ENCODE measurements around the gene ESRRA. TPM values are rescaled to one million over a fixed set of nuclear protein-coding genes. Genes with fewer than 3 reads are reported as not detected.

ESRRA gene
- total and polyA plus RNA-seq, 2 of the 4 experiments (the other 2 are of a cell fraction): 10.2 to 15.0 TPM

DNA sequence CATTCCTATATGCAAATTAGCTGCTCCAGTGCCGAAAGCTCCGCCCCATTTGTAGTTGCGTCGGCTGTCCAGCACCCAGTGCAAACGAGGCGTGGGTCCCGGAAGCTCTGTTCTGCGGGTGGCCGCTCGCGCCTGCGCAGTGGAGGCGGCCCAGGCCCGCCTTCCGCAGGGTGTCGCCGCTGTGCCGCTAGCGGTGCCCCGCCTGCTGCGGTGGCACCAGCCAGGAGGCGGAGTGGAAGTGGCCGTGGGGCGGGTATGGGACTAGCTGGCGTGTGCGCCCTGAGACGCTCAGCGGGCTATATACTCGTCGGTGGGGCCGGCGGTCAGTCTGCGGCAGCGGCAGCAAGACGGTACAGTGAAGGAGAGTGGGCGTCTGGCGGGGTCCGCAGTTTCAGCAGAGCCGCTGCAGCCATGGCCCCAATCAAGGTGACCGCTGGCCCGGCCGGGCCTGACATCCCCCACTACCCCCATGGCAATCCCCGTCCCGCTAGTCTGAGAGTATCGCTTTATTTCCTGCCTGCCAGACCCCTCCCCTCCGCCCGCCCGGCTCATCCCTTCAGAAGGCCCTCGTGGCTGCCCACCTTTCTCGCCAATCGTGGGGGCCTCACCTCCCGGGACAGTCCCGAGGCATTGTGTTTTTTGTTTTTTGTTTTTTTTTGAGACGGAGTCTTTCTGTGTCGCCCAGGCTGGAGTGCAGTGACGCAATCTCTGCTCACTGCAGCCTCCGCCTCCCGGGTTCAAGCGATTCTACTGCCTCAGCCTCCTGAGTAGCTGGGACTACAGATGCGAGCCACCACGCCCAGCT, 12.8 kb downstream of the ESRRA start, which contains the start of gene PRDX5:
TSS of gene PRDX5 (plus strand) at position 161 of the 805 bp plus-strand sequence. CDS start at position 256, 95 bp downstream.
- Histone ChIP-seq H2AK9ac (replicated peaks; ENCODE audit: low read depth, low read length, poor library complexity) (peak within 1 kb of the TSS; percentile 98), H2BK20ac (ENCODE audit: low read depth, low read length) (peak within 1 kb of the TSS; percentile 69), H3K4ac (ENCODE audit: low read depth, low read length) (peak within 1 kb of the TSS; percentile 98), H4K8ac (ENCODE audit: low read depth in 2 of 2, low read length in 2 of 2) (peak within 1 kb of the TSS; percentile 91 to 99), H3K18ac (ENCODE audit: low read depth, low read length) (peak within 1 kb of the TSS; percentile 42), H2BK5ac (ENCODE audit: low read depth, low read length, poor library complexity, severe bottlenecking) (peak within 1 kb of the TSS; percentile 89), H3K14ac (replicated peaks; ENCODE audit: low read depth, low read length) (peak within 1 kb of the TSS; percentile 95), H3K9ac (ENCODE audit: low read depth, low read length) (peak within 1 kb of the TSS; percentile 91), H3K4me2 (ENCODE audit: low read depth, low read length) (peak within 1 kb of the TSS; percentile 95), H2AFZ (replicated peaks; ENCODE audit: low read length, poor library complexity) (peak within 1 kb of the TSS; percentile 85), H3K79me1 (ENCODE audit: low read depth in 1 of 2, low read length in 2 of 2) (peaks cover 7 to 34% of the 10 kb centered on the region in 2 experiments), H3K27me3 (ENCODE audit: control insufficient read depth, insufficient read depth, low read length) (no peaks in the 10 kb centered on the region), H3K27ac (ENCODE audit: insufficient read depth, low read length) (peak within 1 kb of the TSS; percentile 79), H3K36me3 (ENCODE audit: control insufficient read depth, insufficient read depth, low read length) (peaks cover 31% of the 10 kb centered on the region), H3K4me1 (ENCODE audit: control insufficient read depth, insufficient read depth, low read length) (peaks cover 6% of the 10 kb centered on the region), H4K20me1 (ENCODE audit: insufficient read depth, low read length) (no peaks in the 10 kb centered on the region; the same call in 1 of the 2 replicates), H4K91ac (ENCODE audit: insufficient read depth, low read depth, low read length) (peak within 1 kb of the TSS; percentile 94), H3K56ac (ENCODE audit: extremely low read depth, insufficient read depth, low read length) (peak within 1 kb of the TSS; percentile 93), H2BK120ac (ENCODE audit: low read depth, low read length) (peak within 1 kb of the TSS; percentile 76), H3K9me1 (ENCODE audit: insufficient read depth, low read length) (peaks cover 14% of the 10 kb centered on the region), H4K5ac (ENCODE audit: low read depth, low read length) (peak within 1 kb of the TSS; percentile 80), H3K9me3 (ENCODE audit: control insufficient read depth, insufficient read depth, low read length) (no peaks in the 10 kb centered on the region), H3K23ac (ENCODE audit: low read depth, low read length) (peak within 1 kb of the TSS; percentile 92), H3K4me3 (ENCODE audit: insufficient read depth, low read depth, low read length) (peak within 1 kb of the TSS; percentile 67), H2AK5ac (ENCODE audit: low read depth, low read length) (peak within 1 kb of the TSS; percentile 96), H2BK15ac (ENCODE audit: low read depth, low read length) (peak within 1 kb of the TSS; percentile 76; the same call in 1 of the 3 replicates)
- CTCF ChIA-PET: interaction anchor here (0.5 to 2.3 kb wide), 7 partner anchors 14 to 47 kb away, joined by 3 to 27 read pairs (median 6); no protein-coding TSS in a partner anchor
- no TSS peak for BruUV-seq (replicated peaks)
- ATAC-seq (ENCODE audit: low read depth) (peak; percentile 92), DNase-seq (peak; percentile 94)
- in situ Hi-C loops (cut with MboI; ENCODE audit: low sequenced_read_pairs) (no loop called here), dilution Hi-C loops (cut with HindIII; ENCODE audit: low sequenced_read_pairs, unreplicated experiment) (no loop called here), intact Hi-C loops (cut with micrococcal nuclease) (loop anchor here (1.0 kb wide), 1 partner anchor 37 kb away; no protein-coding TSS in a partner anchor)
- POLR2A ChIA-PET (ENCODE audit: unreplicated experiment): interaction anchor here (0.6 to 1.0 kb wide), 7 partner anchors 13 to 71 kb away, joined by 3 to 4 read pairs (median 3); partner anchors contain the start of gene ESRRA
- 0% methylated on average over 11 of the region's 61 CpGs; no CpG with 5 or more reads in 1 of the 2 experiments for WGBS, 2 experiments (ENCODE audit: extremely low coverage in 2 of 2, insufficient read length in 1 of 2)
- TF ChIP-seq, protein P1, sequence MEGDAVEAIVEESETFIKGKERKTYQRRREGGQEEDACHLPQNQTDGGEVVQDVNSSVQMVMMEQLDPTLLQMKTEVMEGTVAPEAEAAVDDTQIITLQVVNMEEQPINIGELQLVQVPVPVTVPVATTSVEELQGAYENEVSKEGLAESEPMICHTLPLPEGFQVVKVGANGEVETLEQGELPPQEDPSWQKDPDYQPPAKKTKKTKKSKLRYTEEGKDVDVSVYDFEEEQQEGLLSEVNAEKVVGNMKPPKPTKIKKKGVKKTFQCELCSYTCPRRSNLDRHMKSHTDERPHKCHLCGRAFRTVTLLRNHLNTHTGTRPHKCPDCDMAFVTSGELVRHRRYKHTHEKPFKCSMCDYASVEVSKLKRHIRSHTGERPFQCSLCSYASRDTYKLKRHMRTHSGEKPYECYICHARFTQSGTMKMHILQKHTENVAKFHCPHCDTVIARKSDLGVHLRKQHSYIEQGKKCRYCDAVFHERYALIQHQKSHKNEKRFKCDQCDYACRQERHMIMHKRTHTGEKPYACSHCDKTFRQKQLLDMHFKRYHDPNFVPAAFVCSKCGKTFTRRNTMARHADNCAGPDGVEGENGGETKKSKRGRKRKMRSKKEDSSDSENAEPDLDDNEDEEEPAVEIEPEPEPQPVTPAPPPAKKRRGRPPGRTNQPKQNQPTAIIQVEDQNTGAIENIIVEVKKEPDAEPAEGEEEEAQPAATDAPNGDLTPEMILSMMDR (conservative IDR thresholded peaks at IDR 0.05; ENCODE audit: low read depth, low read length): peak; percentile 48
- no peak for TF ChIP-seq RFX5 (IDR thresholded peaks at IDR 0.05; ENCODE audit: low read depth, low read length)
- peak; percentile 83 for TF ChIP-seq CEBPB (IDR thresholded peaks at IDR 0.05; ENCODE audit: low read depth, low read length)
- 0 out of 2 replicates have a peak, but pooled peaks have one; percentile 18 for TF ChIP-seq MAZ (IDR thresholded peaks at IDR 0.05; ENCODE audit: borderline replicate concordance, low read depth, low read length)
- TF ChIP-seq ELK1 (IDR thresholded peaks at IDR 0.05; ENCODE audit: borderline replicate concordance, low read depth, low read length): no peak
- TF ChIP-seq MAFK (IDR thresholded peaks at IDR 0.05; ENCODE audit: low read depth, low read length): no peak
- peak; percentile 56; the same call in 1 of the 2 replicates for TF ChIP-seq BHLHE40 (IDR thresholded peaks at IDR 0.05; ENCODE audit: low read depth, low read length)
- TF ChIP-seq MXI1 (IDR thresholded peaks at IDR 0.05; ENCODE audit: borderline replicate concordance, low read depth, low read length): peak; percentile 64; the same call in 1 of the 2 replicates
- TF ChIP-seq, protein P2, sequence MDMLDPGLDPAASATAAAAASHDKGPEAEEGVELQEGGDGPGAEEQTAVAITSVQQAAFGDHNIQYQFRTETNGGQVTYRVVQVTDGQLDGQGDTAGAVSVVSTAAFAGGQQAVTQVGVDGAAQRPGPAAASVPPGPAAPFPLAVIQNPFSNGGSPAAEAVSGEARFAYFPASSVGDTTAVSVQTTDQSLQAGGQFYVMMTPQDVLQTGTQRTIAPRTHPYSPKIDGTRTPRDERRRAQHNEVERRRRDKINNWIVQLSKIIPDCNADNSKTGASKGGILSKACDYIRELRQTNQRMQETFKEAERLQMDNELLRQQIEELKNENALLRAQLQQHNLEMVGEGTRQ (IDR thresholded peaks at IDR 0.05; ENCODE audit: low read depth, low read length): no peak
- 0 out of 2 replicates have a peak, but pooled peaks have one; percentile 1 for TF ChIP-seq NFE2L2 (IDR thresholded peaks at IDR 0.05; ENCODE audit: low read depth, low read length)
- no peak for TF ChIP-seq CHD1 (IDR thresholded peaks at IDR 0.05; ENCODE audit: low read depth, low read length)
- peak; percentile 66 for TF ChIP-seq POLR2A (IDR thresholded peaks at IDR 0.05; ENCODE audit: low read depth, low read length)
- peak; percentile 47 for TF ChIP-seq RAD21 (IDR thresholded peaks at IDR 0.05; ENCODE audit: low read length)

All from IMR-90 (cell line).